Activated CD4-positive, alpha-beta T cell treated with anti-CD3 and anti-CD28 coated beads for 4 hours (primary cell): ENCODE results near the gene ASB6.
"Not testable (repeated sequence)": the region's sequence is repeated elsewhere in the genome, so short reads cannot be mapped to it uniquely, and the experiment has no call there.

Experiments
- DNase-seq, 2 donors: peaks; one replicate each; pipeline ENCODE4 v3.0.0-alpha.2; 2020

The ASB6 gene

DNA sequence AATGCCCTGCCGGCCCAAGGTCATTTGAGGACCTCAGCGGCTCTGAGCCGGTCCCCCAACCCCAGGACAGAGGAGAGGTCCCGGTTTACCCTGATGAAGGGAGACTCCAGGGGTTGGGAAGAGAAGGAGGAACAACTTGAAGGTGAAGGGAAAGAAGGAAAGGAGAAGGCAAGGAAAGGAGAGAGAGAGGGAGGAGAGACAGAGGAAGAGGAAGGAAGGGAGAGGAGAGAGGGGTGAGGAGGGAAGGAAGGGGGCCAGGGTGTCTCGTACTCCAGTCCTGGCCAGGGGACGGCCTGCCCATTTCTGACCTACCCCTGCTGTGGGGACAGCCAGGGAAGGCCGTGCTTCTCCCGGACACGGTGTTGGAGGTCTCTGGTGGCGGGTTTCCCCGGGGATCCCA lies 25.4 kb upstream of the ASB6 start:
- DNase-seq = no peak

- DNase-seq = no peak
Measured at GRCh38 chr9:129666575-129666974, 24.6 kb upstream of the ASB6 start.

- no peak for DNase-seq
Measured at GRCh38 chr9:129665814-129666520, 24.0 kb upstream of the ASB6 start.

DNA sequence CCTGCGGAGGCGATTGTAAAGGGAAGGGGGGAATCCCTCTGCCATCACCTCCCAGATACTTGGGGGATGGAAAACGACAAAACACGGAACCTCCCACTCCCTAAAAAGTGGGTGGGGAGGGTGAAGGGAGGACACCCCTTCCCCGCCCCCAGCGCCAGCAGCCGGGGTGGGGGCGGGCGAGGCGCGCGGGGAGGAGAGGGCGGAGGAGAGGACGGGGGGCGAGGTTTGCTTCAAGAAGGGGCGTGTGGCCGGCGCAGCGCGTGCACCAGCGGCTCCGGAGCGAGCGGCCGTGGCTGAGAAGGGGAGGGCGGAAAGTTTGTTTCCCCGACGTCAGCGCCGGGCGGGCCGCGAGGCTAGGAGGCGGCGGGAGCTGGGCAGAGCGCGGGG lies 23.4 kb upstream of the ASB6 start, which contains the start of gene PRRX2:
PRRX2 (plus strand) TSS at position 259 of the 387 bp plus-strand sequence. CDS start 221 bp downstream, outside the sequence.
- peak; percentile 23 to 35 for DNase-seq

DNA sequence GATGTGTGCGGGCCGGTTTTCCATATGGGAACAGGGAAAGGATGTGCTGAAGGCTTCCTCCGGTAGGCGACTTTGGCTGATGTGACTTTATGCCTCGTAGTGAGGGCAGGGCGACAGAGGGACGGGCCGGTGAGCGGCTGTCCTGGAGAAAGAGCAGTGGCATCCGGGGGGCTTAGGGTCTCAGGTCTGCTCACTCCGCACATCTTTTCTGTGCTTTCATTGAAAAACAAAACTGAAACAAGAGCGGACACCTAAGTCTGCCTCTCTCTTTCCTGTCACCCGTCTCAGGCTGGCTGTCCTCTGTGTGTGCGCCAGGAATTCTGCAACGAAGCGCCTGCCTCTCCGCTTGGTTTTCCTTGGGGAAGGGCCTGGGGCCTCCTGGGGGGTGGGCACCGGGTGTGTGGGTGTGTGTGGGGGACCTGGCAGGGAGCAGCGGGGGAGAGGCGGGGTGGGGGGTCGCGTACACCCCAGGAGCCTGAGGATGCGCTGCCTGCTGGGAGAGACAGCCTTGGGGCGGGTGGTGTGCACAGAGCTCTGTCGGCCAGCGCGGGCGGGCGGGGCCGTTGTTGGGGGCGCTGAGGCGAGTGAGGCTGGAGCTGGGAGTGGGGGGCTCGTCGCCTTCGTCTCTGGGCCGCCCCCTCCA lies 22.9 kb upstream of the ASB6 start:
- DNase-seq = no peak

- not testable (repeated sequence) for DNase-seq
Measured at GRCh38 chr9:129662239-129662638, 20.3 kb upstream of the ASB6 start.

GRCh38 chr9:129661029-129661428 lies 19.1 kb upstream of the ASB6 start:
- no peak for DNase-seq

DNA sequence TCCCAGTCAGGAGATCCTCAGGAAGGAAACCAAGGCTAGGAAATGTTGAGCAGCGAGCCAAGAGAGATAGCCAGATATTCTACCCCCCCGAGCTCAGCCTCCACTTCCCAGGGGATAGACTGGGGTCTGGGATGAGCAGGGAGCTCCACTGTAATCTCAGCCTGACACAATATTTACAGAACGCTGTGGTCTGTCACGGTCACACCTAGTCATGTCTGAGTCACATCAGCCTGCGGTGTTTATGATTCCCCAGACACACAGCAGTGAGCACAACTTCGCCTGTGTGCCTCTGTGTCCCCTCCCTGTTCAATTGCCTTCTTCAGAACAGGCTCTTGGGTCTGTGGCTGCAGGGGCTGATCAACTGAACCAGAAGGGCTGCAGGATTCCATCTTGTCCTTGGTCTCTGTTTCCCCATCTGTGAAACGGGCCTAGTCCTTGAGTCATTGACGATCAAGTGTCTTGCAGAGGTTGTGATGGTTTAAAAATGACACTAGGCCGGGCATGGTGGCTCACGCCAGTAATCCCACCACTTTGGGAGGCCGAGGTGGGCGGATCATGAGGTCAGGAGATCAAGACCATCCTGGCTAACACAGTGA lies 14.9 kb upstream of the ASB6 start:
- DNase-seq = no peak

DNA sequence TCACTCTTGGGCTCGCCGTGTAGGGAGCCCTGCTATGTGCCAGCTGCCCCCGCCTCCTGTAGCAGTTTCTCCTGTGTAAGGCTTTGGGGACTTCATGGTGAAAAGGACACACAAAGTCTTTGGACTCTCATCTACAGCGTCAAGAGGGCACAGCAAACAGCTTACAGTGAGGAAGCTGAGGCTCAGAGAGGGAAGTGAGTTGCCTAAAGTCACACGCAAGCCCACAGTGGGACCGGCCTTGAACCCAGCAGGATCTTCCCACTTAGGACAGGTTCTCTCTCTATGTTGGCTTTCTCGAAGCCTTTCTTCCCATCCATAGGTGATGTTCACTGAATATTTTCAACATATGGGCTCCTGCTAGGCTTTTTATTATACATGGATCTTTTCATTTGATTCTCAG lies 13.7 kb upstream of the ASB6 start:
- DNase-seq = no peak

- no peak for DNase-seq
Measured at GRCh38 chr9:129655154-129655553, 13.2 kb upstream of the ASB6 start.

DNA sequence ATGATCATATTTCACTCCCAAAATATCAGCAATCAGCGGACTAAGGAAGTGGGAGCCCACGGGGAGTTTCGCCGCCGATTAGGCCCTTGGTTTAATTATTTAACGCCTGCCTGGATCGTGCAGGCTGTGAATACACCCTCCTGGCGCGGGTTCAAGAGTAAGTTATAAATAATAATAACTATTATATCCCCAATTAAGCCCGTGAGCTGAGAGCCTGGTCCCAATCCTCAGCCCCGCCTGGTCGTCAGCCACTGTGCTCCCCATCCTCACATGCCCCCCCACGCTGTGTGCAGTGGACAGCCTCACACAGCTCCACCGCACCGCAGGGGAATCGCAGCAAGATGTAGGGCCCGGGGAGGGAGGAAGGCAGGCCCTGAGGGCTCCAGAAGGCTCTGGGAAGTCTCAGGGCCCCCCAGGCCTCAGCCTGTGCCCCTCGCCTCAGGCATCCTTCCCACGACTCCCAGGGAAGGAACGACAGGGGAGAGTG lies 12.6 kb upstream of the ASB6 start:
- no peak for DNase-seq

GRCh38 chr9:129653823-129654553 lies 12.0 kb upstream of the ASB6 start:
- no peak for DNase-seq

- DNase-seq = no peak
Measured at GRCh38 chr9:129650680-129651235, 8.8 kb upstream of the ASB6 start.

DNA sequence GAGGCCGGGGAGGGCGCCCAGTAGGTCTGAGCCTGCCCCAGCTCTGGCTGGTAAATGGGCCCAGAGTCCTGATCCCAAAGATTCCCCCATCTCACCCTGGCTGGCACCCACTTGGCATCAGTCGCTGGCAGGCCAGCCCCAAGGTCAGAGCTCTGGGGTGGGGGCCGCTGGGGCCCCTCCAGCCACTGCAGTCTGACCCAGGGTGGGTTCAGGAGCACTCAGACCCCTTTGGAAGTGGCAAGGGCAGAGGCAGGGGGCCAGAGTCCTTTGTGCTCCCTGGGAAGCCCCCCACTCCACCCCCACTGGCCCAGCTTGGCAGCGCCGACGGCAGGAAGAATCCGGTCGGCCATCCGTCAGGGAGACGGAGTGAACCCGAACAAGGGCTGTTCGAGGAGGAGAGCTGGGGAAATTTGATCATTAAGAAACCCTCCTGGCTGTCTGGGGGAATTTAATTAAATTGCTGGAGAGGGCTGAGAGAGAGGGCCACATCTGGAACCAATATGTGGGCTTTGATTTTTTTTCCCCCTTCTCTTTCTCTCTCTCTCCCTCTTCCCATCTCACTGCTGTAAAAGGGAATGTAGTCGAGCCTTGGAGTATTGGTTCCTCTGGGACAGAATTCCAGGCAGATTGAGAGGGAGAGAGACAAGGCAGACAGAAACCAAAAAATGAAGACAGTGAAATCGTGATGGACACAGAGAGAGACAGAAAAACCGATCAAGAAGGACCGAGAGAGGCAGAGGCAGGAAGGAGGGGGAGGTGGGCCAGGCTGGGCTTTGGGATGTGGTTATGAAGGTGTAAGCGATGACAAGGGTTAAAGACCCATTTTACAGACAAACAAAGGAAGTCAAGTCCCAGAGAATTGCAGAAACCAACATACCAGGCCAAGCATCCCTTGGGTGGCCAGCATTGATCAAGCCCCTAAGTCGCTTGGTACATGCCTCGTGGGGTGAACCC lies 8.1 kb upstream of the ASB6 start:
- no peak for DNase-seq

GRCh38 chr9:129648764-129649115 lies 6.8 kb upstream of the ASB6 start:
- DNase-seq = no peak

DNA sequence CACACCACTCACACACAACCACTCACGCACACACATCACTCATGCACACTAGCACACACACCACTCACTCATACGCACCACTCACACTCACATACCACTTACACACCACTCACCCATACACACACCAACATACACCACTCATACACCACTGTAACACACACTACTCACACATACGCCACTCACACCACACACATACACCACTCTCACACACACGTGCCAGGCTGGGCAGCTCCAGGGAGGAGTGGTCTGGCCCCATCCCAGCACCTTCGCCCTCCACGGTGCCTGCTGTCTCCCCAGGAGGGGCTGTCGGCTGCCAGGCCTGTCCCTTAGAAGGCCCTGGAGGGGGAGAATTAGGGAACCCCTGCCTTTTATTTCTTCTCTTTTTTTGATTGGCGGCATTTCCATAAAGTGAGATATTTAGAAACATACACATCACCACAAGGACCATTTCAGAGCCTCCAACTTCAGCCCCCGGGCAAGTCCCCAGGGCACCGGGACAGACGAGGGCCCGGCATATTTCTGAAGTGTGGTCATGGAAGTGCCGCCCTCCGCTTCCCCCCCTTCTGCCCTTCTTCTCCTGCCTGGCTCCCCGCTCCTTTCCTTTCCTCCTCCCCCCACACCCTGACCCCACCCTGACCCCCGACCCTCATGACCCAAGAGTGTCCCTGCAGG lies 6.3 kb upstream of the ASB6 start:
- DNase-seq = no peak

DNA sequence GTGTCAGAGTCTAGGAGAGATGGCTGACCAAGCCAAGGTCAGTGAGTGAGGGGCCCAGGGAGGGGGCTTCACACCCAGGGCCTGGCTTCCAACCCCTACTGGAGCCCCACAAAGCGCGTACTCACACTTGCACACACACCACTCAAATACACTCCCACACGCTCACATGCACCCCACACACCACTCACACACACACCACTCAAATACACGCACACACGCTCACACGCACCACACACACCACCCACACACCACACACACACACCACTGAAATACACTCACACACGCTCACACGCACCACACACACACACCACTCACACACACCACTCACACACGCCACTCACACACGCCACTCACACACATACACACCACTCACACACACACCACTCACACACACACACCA lies 5.7 kb upstream of the ASB6 start:
- no peak for DNase-seq

- no peak for DNase-seq
Measured at GRCh38 chr9:129646654-129647053, 4.7 kb upstream of the ASB6 start.

- no peak for DNase-seq
Measured at GRCh38 chr9:129646252-129646651, 4.3 kb upstream of the ASB6 start.

DNA sequence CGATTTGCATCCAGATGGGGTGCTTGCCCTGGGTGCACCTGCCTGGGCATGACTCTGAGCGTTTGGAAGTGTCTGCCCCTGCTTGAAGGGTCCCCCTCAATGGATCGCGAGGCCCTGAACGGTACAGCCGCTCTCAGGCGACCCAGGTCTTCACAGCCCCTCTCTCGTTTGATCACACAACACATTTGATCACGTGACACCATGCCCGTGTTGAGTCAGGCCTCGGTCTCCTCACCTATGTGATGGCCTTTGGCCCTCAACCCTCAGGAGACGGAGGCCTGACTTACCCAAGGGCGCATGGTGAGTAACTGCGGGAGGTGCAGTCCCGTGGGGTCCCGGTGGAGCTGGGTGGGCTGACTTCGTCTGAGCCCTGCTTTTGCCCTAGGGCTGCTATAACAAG lies 3.0 kb upstream of the ASB6 start:
- DNase-seq = no peak

- DNase-seq = no peak
Measured at GRCh38 chr9:129644365-129644764, 2.4 kb upstream of the ASB6 start.
